Bronchial epithelial cell (primary cell): Measurements from ENCODE around the gene METTL22. TPM values are rescaled to one million over a fixed set of nuclear protein-coding genes. Genes with fewer than 3 reads are reported as not detected.
"Not testable (repeated sequence)": the region's sequence is repeated elsewhere in the genome, so short reads cannot be mapped to it uniquely, and the experiment has no call there.

Experiments
- DNase-seq: peaks from one replicate; pipeline ENCODE4 v3.0.0-alpha.2; 2010; ENCODE audit warnings: low read depth
- FAIRE-seq: peaks from 2 replicates; lab custom pipeline; 2011; peaks lifted over from hg19 to GRCh38; lab: Jason Lieb, UNC
- H3K27me3 ChIP-seq: 2 replicates; pipeline ENCODE4 v1.5.1; 2011; ENCODE audit warnings: low read length; ENCODE audit not compliant: control insufficient read depth, insufficient read depth
- H3K36me3 ChIP-seq: 2 replicates; pipeline ENCODE4 v1.5.1; 2011; ENCODE audit warnings: low read length; ENCODE audit not compliant: control insufficient read depth, insufficient read depth
- H3K4me3 ChIP-seq: 2 replicates; pipeline ENCODE4 v1.5.1; 2011; ENCODE audit warnings: mild to moderate bottlenecking, low read depth, low read length, control low read depth
- total RNA-seq: library from RNA; depleted of rRNA; stranded (reverse); fragments of >200 nt; gene quantifications from 2 replicates; pipeline ENCODE4 v1.2.1, GENCODE V29; 2014
- TF ChIP-seq, protein P1 (sequence below): IDR thresholded peaks from 2 replicates; pipeline ENCODE4 v1.5.1; 2011; ENCODE audit warnings: mild to moderate bottlenecking, moderate library complexity, low read length, control low read depth, inconsistent platforms; ENCODE audit not compliant: insufficient read depth, severe bottlenecking

The METTL22 gene
- total RNA-seq, 1 donor from 2014 or later, result 14.5 TPM

GRCh38 chr16:8651958-8652357 is 30.5 kb downstream of the METTL22 start:
- H3K36me3 ChIP-seq, DNase-seq, FAIRE-seq, H3K27me3 ChIP-seq, H3K4me3 ChIP-seq: not testable (repeated sequence)
- TF ChIP-seq, protein P1, sequence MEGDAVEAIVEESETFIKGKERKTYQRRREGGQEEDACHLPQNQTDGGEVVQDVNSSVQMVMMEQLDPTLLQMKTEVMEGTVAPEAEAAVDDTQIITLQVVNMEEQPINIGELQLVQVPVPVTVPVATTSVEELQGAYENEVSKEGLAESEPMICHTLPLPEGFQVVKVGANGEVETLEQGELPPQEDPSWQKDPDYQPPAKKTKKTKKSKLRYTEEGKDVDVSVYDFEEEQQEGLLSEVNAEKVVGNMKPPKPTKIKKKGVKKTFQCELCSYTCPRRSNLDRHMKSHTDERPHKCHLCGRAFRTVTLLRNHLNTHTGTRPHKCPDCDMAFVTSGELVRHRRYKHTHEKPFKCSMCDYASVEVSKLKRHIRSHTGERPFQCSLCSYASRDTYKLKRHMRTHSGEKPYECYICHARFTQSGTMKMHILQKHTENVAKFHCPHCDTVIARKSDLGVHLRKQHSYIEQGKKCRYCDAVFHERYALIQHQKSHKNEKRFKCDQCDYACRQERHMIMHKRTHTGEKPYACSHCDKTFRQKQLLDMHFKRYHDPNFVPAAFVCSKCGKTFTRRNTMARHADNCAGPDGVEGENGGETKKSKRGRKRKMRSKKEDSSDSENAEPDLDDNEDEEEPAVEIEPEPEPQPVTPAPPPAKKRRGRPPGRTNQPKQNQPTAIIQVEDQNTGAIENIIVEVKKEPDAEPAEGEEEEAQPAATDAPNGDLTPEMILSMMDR, result peak; percentile 35

DNA sequence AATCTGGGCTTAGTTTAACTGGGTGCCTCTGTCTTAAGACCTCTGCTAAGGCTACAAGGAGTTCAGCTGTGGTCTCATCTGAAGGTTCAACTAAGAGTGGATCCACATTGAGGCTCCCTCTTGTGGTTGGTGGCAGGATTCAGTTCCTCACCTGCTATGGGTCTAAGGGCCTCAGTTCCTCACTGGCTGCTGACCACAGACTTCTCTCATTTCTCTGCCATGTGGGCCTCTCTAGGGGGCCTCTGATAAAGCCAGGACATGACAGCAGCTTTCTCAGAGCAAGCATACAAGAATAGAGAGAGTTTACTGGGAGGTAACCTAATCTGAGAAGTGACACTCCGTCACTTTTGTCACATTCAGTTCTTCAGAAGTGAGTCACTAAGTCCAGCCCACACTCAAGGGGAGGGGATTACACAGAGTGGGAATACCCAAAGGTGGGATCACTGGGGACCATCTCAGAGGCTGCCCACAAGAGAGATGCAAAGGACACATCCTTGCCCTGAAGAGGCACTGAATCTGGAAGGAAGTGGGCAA is 33.8 kb downstream of the METTL22 start:
- Histone ChIP-seq H3K4me3 (no peak overlapping the region), H3K36me3 (no peaks in the 10 kb centered on the region), H3K27me3 (no peaks in the 10 kb centered on the region)
- TF ChIP-seq, protein P1, result no peak
- FAIRE-seq, result no peak
- no peak for DNase-seq

DNA sequence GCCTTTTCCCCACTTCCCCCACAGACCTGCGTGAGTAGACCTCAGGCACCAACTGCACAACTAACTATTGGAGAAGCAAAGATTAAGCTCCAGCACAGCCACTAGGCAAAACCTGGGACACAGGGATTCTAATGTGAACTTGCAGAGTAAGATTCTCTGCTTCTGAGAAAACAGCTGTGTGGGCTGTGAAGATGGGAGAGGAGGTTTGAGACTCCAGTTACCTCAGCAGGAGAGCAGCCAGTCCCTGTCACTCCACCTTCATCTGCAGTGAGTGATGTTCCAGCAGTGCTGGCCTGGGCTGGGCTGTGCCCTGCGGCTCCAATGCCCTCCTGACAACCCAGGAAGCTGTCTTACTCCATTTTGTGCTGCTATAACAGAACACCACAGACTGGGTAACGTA is 34.9 kb downstream of the METTL22 start:
- FAIRE-seq (no peak), DNase-seq (no peak)
- H3K36me3 ChIP-seq, result no peaks in the 10 kb centered on the region
- no peaks in the 10 kb centered on the region for H3K27me3 ChIP-seq
- TF ChIP-seq, protein P1, result no peak
- H3K4me3 ChIP-seq, result no peak overlapping the region

DNA sequence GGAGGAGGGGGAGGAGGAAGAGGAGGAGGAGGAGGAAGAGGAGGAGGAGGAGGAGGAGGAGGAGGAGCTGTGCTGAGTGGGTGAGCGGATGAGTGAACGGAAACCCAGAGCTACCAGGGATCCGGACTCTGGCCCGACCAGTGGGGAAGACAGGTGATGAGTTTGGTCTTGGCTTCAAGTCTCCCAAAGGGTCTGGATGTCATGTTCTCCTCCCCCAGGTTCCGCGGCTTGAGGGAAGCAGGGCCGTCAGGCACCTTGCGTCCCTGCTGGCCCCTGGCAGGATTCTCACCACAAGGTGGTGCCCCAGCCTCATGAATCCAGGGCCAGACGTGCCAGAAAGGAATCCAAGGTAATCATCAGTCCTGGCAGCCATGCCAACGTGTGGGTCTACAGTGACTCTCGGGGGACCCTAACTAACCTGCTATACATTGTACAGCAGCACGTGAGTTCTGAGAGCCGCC is 39.4 kb downstream of the METTL22 start:
- H3K36me3 ChIP-seq, result no peaks in the 10 kb centered on the region
- FAIRE-seq, result peak; percentile 13
- H3K27me3 ChIP-seq, result peaks cover 2% of the 10 kb centered on the region
- DNase-seq, result peak; percentile 48
- TF ChIP-seq, protein P1, result peak; percentile 77
- H3K4me3 ChIP-seq, result no peak overlapping the region

DNA sequence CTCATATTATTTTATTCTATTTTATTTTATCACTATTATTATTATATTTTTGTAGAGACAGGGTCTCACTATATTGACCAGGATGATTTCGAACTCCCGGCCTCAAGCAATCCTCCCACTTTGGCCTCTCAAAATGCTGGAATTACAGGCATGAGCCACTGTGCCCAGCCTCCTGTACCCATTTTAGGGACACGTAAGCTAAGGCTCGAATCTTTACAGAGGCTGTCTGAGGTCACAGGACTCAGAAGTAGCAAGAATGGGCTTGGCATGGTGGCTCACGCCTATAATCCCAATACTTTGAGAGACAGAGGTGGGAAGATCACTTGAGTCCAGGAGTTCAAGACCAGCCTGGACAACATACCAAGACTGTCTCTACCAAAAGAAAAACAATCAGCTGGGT is 40.2 kb downstream of the METTL22 start:
- Histone ChIP-seq H3K27me3 (peaks cover 2% of the 10 kb centered on the region), H3K4me3 (no peak overlapping the region), H3K36me3 (no peaks in the 10 kb centered on the region)
- DNase-seq (no peak), FAIRE-seq (no peak)
- TF ChIP-seq, protein P1, result no peak
